OCI-LY3 (cell line): Measurements from ENCODE around the gene SNW1.

Experiments used
- H2AFZ ChIP-seq: fragments of 200-600, 300-600 bp; shearing (Covaris generic); 2 replicates; pipeline ENCODE4 v1.6.0; 2014; ENCODE audit warnings: antibody characterized with exemption, low read depth, low read length
- H3K27ac ChIP-seq: fragments of 200-600, 300-600 bp; sonication (generic); 2 replicates; pipeline ENCODE4 v1.5.1; 2014; ENCODE audit warnings: mild to moderate bottlenecking, low read length, moderate library complexity, mixed read lengths
- H3K27me3 ChIP-seq: fragments of 200-600, 300-600 bp; sonication (generic); 2 replicates; pipeline ENCODE4 v1.6.1; 2014; ENCODE audit warnings: low read depth, low read length, mixed read lengths
- H3K36me3 ChIP-seq: fragments of 200-600, 300-600 bp; sonication (generic); replicated peaks from 2 replicates; pipeline ENCODE3; 2014; ENCODE audit warnings: low read depth, low read length, mixed read lengths
- H3K4me1 ChIP-seq: fragments of 300-600, 200-600 bp; sonication (generic); 2 replicates; pipeline ENCODE4 v1.6.1; 2014; ENCODE audit warnings: low read length, mixed read lengths
- H3K4me2 ChIP-seq: fragments of 200-600, 300-600 bp; sonication (generic); 2 replicates; pipeline ENCODE4 v1.6.1; 2014; ENCODE audit warnings: low read length, mixed read lengths
- H3K4me3 ChIP-seq: fragments of 300-600, 200-600 bp; sonication (generic); 2 replicates; pipeline ENCODE4 v1.5.1; 2014; ENCODE audit warnings: antibody characterized with exemption, mild to moderate bottlenecking, low read length, moderate library complexity
- H3K79me2 ChIP-seq: fragments of 300-600, 200-600 bp; shearing (Covaris generic); 2 replicates; pipeline ENCODE4 v1.6.1; 2014; ENCODE audit warnings: mild to moderate bottlenecking, low read length, mixed read lengths
- H3K9ac ChIP-seq: fragments of 300-600, 200-600 bp; shearing (Covaris generic); 2 replicates; pipeline ENCODE4 v1.6.0; 2014; ENCODE audit warnings: mild to moderate bottlenecking, low read length, moderate library complexity
- H3K9me3 ChIP-seq: fragments of 200-600, 300-600 bp; shearing (Covaris generic); 2 replicates; pipeline ENCODE4 v1.6.1; 2014; ENCODE audit warnings: low read length, mixed read lengths; ENCODE audit not compliant: insufficient read depth
- H4K20me1 ChIP-seq: fragments of 200-600, 300-600 bp; sonication (generic); 2 replicates; pipeline ENCODE4 v1.6.1; 2016; ENCODE audit warnings: low read length, mixed read lengths; ENCODE audit not compliant: insufficient read depth
- CTCF ChIP-seq: fragments of 200-600, 300-600 bp; sonication (generic); IDR thresholded peaks from 2 replicates; pipeline ENCODE4 v1.5.1; 2014; ENCODE audit warnings: antibody characterized with exemption, low read length, low read depth
- EZH2phosphoT487 ChIP-seq: fragments of 200-600 bp; shearing (Covaris generic); IDR thresholded peaks from 2 replicates; pipeline ENCODE4 v1.6.1; 2018; ENCODE audit warnings: antibody characterized with exemption, mixed run types, low read depth

SNW1 gene

GRCh38 chr14:77722301-77722700 is 38.7 kb downstream of the SNW1 start:
- H3K36me3 ChIP-seq = peaks cover 61% of the 10 kb centered on the region
- no peak overlapping the region for H2AFZ ChIP-seq
- TF ChIP-seq CTCF = no peak
- no peak for TF ChIP-seq EZH2phosphoT487
- 0 out of 2 replicates have a peak, but pooled peaks cover 12% of the 10 kb centered on the region for H3K79me2 ChIP-seq
- no peak overlapping the region for H3K9ac ChIP-seq
- no peaks in the 10 kb centered on the region for H3K4me1 ChIP-seq
- no peaks in the 10 kb centered on the region for H3K9me3 ChIP-seq
- H3K4me2 ChIP-seq = no peak overlapping the region
- no peaks in the 10 kb centered on the region for H3K27me3 ChIP-seq
- H3K4me3 ChIP-seq = no peak overlapping the region
- 0 out of 2 replicates have a peak, but pooled peaks cover 2% of the 10 kb centered on the region for H4K20me1 ChIP-seq
- no peak overlapping the region for H3K27ac ChIP-seq

- 0 out of 2 replicates have a peak, but pooled peaks cover 10% of the 10 kb centered on the region for H3K79me2 ChIP-seq
- H2AFZ ChIP-seq = no peak overlapping the region
- no peak overlapping the region for H3K4me3 ChIP-seq
- H3K27me3 ChIP-seq = no peaks in the 10 kb centered on the region
- no peaks in the 10 kb centered on the region for H3K4me1 ChIP-seq
- no peak overlapping the region for H3K9ac ChIP-seq
- 0 out of 2 replicates have a peak, but pooled peaks cover 2% of the 10 kb centered on the region for H4K20me1 ChIP-seq
- no peaks in the 10 kb centered on the region for H3K9me3 ChIP-seq
- peaks cover 57% of the 10 kb centered on the region for H3K36me3 ChIP-seq
- no peak overlapping the region for H3K4me2 ChIP-seq
- TF ChIP-seq CTCF (no peak), EZH2phosphoT487 (no peak)
- H3K27ac ChIP-seq = no peak overlapping the region
These were observed 39.5 kb downstream of the SNW1 start for GRCh38 chr14:77721437-77721836.

- H3K4me1 ChIP-seq = peaks cover 6% of the 10 kb centered on the region
- TF ChIP-seq CTCF (no peak), EZH2phosphoT487 (no peak)
- no peaks in the 10 kb centered on the region for H3K9me3 ChIP-seq
- H3K4me3 ChIP-seq = no peak overlapping the region
- no peak overlapping the region for H3K4me2 ChIP-seq
- H3K27me3 ChIP-seq = no peaks in the 10 kb centered on the region
- H2AFZ ChIP-seq = no peak overlapping the region
- H3K36me3 ChIP-seq = peaks cover 57% of the 10 kb centered on the region
- H4K20me1 ChIP-seq = peaks cover under 1% of the 10 kb centered on the region; the same call in 1 of the 2 replicates
- no peak overlapping the region for H3K27ac ChIP-seq
- peaks cover 28% of the 10 kb centered on the region for H3K79me2 ChIP-seq
- H3K9ac ChIP-seq = no peak overlapping the region
These were observed 43.2 kb downstream of the SNW1 start for GRCh38 chr14:77717608-77718305.

GRCh38 chr14:77714926-77715325 is 46.0 kb downstream of the SNW1 start:
- H3K36me3 ChIP-seq = peaks cover 58% of the 10 kb centered on the region
- peak overlapping the region; percentile 44 for H3K27ac ChIP-seq
- no peaks in the 10 kb centered on the region for H3K9me3 ChIP-seq
- peaks cover 12% of the 10 kb centered on the region for H3K4me1 ChIP-seq
- TF ChIP-seq CTCF (no peak), EZH2phosphoT487 (no peak)
- H2AFZ ChIP-seq = no peak overlapping the region
- no peak overlapping the region for H3K9ac ChIP-seq
- H3K79me2 ChIP-seq = peaks cover 52% of the 10 kb centered on the region
- peaks cover 6% of the 10 kb centered on the region for H4K20me1 ChIP-seq
- H3K27me3 ChIP-seq = no peaks in the 10 kb centered on the region
- peak overlapping the region; percentile 25; the same call in 1 of the 2 replicates for H3K4me2 ChIP-seq
- H3K4me3 ChIP-seq = no peak overlapping the region
